ENCODE results near the gene TMEM203.
"Not testable (repeated sequence)": the region's sequence is repeated elsewhere in the genome, so short reads cannot be mapped to it uniquely, and the experiment has no call there.

TMEM203 gene, protein sequence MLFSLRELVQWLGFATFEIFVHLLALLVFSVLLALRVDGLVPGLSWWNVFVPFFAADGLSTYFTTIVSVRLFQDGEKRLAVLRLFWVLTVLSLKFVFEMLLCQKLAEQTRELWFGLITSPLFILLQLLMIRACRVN

DNA sequence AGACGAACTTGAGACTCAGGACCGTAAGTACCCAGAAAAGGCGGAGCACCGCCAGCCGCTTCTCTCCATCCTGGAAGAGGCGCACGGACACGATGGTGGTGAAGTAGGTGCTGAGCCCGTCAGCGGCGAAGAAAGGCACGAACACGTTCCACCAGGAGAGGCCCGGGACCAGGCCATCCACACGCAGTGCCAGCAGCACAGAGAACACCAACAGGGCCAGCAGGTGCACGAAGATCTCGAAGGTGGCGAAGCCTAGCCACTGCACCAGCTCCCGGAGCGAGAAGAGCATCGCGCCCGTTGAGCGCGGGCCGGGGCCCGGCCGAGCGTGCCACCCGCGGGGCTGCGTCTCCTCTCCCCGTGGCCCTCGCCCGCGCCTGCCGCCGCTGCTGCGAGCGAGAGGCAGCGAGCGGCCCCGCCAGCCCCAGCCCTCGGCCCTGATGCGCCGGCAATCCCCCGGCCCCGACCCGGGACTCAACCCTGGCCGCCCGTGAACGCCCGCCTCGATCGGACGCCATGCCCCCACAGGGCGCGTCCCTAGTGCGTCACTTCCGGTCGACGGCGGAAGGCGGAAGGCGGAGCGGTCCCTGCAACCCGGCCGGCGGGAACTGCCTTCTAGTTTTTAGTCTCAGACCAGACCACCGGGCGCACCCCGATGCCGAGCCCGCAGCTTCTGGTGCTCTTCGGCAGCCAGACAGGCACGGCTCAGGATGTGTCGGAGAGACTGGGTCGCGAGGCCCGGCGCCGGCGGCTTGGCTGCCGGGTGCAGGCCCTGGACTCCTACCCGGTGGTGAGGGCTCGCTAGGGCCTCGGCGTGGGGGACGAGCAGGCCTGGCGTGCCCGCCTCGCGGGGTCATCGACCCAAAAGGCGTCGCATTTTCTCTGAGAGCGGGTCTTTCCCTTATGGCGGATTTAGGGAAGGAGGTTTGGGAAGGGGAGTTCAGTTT is at the start of gene TMEM203, which contains the start of gene NDOR1:
TMEM203 (minus strand) TSS at position 523 of the 944 bp plus-strand sequence; CDS start at position 289, 234 bp downstream.
NDOR1 (plus strand) TSS at position 575 of the 944 bp plus-strand sequence; CDS start at position 653, 78 bp downstream.
- DNase-seq (ENCODE audit: low read depth in 3 of 3, low spot score in 1 of 3), result peak; percentile 61 to 94 (median 79)

DNA sequence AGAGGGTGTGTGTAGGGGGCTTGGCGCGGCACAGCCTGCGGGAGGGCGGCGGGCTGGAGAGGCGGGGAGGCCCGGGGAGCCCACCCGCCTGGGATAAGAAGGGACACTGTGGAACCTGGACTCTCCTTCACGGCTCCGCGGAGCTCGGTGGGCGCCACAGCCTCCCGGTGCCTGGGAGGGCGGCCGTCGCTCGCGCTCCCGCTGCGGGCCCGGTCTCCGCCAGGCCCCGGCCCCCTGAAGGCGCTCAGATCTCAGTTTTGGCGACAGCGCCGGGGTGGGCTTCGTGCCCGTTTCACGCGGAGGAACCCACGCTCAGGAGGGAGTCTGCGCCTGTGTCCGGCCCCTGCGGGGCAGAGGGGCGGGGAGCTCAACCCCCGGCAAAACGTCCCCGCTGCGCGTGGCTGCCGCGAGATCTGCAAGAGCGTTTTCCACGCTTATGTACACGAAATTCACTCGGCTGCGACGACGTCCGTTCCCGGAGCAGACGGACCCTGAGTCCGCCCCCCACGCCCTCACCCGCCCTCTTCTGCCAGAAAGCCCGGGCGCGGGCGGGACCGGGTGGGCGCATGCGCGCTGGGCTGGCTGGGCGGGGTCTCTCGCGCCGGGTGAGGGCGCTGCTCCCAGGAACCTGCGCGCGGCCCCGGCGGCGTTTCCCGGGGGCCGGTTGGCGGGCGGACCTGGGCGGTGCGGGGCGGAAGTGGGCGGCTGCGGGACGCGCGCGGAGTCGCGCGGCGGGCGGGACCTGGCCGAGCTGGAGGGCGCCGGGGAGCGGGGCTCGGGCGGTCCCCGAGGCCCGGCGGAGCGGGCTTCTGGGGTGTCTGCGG is 49.4 kb upstream of the TMEM203 start, which contains the start of gene NELFB:
NELFB (plus strand) TSS at position 704 of the 824 bp plus-strand sequence.
- DNase-seq (ENCODE audit: low read depth in 3 of 3, low spot score in 1 of 3), result peak; percentile 90 to 99 (median 96)

DNA sequence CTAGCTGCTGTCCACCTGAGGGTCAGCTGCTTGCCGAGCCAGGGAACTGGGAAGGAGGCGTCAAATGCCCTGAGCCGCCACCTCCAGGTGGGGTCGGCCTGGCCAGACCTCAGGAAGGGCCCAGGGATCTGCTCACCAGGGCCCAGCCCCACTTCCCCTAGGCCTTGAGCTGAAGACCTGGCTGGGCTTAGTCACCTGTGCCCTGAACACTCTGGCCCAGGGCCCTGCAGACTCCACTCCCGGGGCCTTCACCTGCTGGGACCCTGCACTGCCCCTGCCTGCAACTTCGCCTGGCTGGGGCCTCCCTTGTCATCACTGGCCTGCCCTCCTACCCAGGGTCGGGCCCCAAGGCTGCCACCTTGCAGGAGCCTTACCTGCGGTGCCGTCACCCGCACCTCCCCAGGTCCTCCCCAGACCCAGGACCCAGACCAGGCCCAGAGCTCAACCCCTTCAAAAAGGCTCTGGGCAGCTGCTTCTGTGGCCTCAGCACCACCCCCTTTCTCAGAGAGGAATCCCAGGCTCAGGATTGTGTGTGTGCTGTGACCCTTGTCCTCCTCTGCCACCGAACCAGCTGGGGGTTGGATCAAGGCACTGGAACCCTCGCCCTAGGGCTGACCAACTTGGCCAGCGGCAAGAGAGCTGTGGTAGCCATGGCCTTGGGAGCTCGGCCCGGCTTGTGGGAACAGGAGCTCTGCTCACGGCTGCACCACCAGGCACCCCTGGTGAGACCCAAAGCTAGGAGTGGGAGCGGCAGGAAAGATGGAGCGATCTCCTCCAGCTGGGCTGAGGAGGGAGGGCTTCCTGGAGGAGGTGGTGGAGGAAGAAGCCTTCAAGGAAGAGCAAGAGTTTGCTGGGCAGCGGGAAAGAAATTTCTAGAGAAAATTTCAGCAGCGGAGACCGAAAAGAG is 48.5 kb upstream of the TMEM203 start:
- DNase-seq (ENCODE audit: low read depth in 3 of 3, low spot score in 1 of 3), result no peak

DNA sequence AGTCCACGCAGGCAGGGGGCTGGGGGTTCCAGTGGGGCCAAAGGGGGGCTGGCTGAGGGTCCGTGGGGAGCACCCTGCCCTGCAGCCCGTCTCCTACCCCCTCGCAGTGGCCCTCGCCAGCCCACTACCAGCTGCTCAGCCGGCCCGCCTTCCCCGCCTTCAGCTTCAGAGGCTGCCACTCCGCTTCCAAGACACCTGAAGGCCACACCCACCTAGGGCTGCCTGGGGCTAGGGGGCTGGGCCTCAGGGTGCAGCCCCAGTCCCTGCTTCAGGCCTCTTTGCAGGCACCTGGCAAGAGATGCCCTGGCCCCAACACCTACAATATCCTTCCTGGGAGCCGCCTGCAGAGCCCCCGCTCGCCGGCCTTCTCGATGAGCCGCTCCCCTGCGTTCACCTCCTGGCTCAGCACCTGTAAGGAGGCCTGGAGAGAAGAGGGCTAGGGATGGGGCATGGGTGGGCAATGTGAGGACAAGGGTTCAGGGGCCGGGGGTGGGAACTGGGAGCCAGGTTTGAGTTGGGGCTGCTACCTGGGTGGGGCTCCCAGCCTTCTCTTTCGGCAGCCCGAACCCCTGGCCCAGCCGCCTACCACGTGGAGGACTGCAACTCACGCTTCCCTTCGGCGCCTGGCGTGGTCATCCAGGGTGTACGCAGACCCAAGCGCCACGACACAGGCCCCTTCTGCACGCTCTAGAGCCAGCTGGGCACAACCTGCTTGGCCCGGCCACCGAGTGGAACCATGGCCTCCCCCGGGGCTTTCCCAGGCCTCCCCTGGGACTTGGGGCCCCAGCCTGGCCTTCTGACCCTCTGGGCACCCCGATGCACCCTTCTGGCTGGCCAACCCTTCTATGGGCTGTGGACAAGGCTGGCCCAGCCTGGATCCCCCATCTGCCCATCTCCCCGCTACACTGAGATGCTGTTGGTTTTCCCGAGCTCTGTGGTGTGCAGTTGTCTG is 47.4 kb upstream of the TMEM203 start:
- no peak for DNase-seq (ENCODE audit: low read depth in 3 of 3, low spot score in 1 of 3)

DNA sequence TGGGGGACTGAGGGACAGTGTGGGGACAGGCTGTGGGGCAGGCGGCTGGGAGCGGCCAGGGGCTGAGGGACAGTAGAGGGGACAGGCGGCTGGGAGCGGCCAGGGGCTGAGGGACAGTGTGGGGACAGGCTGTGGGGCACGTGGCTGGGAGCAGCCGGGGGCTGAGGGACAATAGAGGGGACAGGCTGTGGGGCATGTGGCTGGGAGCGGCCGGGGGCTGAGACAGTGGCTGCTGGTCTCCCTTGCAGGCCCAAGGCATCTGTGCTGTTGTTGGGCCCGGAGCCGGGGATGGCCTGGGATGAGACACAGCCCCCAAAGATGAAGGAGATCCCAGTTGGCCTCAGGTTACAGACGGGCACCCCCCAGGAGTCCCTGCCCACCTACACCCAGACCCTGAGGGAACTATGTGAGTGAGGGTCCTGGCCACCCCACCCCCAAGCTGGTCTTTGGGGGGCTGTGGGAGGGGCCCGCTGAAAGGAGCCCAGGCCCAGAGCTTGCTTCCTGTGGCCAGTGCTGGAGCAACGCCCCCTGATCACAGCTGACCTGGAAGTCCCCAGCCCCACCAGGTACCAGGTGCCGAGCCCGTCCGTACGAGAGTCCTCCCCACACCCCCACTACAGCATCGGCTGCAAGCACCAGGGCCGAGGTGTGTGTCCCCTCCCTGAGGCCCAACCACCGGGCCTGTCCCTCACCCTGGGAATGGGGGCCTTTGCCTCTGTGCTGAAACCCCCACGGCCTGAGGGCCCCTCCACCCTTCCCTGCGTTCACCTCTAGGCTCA is 46.2 kb upstream of the TMEM203 start:
- no peak for DNase-seq (ENCODE audit: low read depth in 3 of 3, low spot score in 1 of 3)

DNA sequence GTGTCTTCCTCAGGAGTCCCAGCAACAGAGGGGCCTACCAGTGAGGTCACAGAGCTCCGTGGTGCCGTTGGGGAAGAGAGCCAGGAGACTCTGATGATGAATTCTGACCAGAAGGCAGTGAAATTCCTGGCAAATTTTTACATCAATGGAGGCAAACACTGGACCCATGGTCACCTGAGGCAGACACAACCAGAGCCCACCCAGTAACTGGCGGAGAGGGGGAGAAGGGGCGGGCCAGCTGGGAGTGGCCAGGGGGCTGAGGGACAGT is 45.7 kb upstream of the TMEM203 start, which contains the start of gene STPG3:
STPG3 (plus strand) TSS at position 93 of the 268 bp plus-strand sequence; CDS start at position 94, 1 bp downstream.
- DNase-seq (ENCODE audit: low read depth in 3 of 3, low spot score in 1 of 3), result no peak

DNA sequence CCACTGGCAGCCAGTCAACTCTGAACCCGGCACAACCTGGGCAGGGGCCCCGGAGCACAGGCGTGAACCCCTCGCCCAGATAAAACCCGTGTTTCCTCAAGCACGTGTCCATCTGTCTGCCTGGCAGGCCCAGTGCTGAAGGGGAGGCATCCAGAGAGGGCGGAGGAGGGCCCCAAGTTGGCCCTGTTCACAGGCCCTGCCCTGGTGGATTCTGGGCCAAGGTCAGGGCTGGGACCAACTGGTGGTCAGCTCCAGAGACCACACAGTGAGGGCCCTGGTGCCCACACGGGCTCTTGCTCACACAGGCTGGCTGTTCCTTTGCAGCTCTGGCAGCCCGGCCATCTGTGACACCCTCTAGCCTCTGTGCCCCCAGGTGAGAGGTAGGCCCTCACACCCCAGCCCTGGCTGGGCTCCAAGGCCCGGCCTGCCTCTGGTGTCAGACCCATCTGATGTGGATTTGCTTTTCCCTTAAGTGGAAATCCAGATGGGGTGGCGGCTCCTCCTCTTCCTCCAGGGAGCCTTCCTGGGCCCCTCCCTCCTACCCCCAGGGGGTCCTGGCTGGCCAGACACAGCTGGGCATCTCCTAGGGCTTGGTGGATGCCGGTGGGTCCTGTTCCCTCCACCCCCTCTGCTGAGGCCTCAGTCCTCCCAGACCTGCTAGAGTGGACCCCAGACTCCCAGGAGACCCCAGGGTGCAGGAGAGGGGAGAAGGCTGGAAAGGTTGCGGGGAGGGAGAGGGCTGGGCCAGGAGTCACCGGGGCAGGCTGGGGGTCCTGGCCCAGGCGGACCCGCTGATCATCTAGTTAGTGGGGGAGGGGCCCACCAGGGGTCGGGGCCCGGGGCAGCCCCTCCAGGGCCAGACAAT is 45.1 kb upstream of the TMEM203 start:
- DNase-seq (ENCODE audit: low read depth in 3 of 3, low spot score in 1 of 3), result no peak

DNA sequence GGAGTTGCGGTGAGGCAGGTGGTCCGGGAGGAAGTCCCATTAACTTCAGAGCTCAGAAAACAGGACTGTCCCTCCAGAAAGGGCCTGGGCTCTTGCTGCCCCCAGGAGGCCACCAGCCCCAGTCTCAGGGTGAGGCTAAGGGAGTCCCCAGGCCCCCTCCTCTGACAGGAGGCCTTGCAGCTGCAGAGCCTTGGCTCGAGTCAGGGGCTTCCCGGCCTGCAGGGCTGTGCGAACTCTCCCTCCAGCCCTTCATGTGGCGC is 42.4 kb upstream of the TMEM203 start:
- no peak for DNase-seq (ENCODE audit: low read depth in 3 of 3, low spot score in 1 of 3)

DNA sequence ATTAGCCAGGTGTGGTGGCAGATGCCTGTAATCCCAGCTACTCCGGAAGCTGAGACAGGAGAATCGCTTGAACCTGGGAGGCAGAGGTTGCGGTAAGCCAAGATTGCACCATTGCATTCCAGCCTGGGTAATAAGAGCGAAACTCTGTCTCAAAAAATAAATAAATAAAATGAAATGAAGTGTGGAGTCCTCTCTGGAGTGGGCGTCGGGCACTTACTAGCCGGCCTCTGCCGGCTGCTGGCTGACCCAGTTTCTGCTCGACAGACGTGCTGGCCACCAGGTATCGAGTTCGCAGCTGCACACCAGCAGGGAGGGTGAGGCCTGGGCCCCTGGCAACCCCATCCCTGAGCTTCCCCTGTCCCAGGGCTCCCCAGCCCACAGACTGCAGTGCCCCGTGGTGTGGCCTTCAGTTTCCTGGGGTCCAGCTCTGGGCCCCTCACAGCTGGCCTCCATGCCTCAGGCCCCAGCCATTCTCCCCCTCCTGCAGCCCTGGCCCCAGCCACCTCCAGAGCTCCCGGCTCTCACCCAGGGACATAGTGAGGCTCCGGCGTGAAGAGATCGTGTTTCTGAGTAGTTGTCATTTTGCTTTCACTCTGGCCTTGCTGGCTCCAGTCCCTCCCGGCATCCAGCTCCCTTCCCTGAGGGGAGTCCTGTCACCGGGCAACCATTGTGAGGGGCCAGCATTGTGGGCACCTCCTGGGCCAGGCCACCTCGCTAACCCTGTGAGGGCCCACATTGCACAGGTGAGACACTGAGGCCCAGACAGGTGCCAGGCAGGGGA is 41.9 kb upstream of the TMEM203 start:
- no peak for DNase-seq (ENCODE audit: low read depth in 3 of 3, low spot score in 1 of 3)

DNA sequence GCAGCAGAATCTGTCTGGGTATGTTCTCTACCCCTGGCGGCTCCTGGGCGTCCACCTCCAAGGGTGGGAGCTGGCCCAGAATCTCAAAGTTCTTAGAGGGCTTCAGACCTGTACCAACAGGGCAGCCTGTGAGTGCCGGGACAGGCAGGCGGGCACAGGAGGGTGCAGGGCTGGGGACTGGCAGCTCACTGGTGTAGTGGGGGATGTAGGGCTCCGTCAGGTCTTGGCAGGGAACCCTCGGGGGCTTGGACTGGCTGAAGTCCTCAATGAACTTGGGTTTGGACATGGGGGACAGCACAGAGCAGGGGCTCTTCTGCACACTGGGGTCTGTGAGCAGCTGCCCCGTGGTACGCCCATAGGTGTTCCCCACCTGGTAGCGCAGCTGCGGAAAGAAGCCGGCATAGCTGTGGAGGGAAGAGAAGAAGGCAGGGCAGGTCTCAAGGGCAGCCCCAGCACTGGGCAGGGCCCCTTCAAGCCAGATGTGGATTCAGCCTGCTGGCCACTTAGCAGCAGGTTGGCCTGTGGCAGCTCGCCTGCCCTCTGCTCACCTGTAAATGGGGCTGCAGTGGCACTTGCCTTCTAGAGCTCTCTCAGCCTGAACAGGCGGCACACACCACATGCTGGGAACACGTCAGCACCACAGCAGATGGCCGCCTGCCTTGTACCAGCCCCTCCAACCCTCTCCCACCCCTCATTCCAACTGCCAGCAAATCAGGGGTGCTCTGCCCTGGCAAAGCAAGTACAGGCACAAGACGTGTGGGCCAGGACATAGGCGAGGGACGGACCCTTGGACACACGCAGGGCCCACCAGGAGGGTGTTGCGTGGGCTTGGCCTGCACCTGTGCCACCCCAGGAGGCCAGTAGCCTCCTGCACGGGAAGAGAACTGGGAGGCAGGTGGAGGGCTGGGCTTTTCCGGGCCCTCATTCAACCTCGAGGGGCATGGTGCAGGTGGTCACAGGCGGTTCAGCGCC is 40.3 kb upstream of the TMEM203 start:
- no peak for DNase-seq (ENCODE audit: low read depth in 3 of 3, low spot score in 1 of 3)

DNA sequence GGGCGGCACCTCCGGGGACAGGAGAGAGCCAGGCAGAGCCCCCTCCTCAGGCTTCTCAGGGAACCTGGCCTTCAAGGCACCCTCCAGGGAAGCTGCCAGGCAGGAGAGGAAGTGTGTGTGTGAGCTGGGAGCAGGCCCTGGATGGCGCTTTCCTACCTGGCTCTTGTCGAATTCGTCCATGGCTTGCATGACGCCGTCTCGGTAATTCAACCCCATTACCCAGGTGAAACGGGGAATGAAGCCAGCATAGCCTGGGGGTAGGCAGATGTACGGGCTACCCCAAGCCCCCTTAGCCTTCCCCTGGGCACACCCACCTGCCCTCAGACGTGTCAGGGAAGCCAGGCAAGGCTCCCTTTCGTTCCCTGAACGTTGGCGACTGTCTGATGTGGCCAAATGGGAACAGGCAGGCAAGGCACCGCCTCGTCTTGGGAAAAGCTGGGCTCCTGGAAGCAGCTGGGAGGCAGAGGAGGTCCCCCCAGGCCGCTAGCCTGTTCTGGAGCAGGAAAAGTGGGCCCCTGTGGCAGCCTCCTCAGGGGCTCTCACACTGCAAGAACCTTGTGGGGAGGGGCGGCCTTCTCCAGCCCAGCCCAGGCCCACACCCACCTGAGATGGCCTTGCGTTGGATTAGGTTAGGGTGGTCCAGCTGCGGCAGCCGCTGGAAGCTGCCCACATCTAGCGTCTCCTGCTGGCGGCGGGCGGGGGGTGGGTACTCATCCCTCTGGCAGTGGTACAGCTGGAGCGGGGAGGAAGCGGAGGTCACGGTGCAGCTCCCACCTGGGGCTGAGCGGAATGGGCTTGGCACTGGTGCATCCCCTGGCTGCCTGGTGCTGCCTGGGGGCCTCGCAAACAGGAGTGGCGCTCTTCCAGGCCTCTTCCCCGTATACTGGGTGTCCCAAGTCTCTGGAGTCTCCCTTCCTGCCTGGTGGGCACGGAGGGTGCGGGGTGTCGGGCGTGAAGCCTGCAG is 39.3 kb upstream of the TMEM203 start:
- DNase-seq (ENCODE audit: low read depth in 3 of 3, low spot score in 1 of 3), result no peak

DNA sequence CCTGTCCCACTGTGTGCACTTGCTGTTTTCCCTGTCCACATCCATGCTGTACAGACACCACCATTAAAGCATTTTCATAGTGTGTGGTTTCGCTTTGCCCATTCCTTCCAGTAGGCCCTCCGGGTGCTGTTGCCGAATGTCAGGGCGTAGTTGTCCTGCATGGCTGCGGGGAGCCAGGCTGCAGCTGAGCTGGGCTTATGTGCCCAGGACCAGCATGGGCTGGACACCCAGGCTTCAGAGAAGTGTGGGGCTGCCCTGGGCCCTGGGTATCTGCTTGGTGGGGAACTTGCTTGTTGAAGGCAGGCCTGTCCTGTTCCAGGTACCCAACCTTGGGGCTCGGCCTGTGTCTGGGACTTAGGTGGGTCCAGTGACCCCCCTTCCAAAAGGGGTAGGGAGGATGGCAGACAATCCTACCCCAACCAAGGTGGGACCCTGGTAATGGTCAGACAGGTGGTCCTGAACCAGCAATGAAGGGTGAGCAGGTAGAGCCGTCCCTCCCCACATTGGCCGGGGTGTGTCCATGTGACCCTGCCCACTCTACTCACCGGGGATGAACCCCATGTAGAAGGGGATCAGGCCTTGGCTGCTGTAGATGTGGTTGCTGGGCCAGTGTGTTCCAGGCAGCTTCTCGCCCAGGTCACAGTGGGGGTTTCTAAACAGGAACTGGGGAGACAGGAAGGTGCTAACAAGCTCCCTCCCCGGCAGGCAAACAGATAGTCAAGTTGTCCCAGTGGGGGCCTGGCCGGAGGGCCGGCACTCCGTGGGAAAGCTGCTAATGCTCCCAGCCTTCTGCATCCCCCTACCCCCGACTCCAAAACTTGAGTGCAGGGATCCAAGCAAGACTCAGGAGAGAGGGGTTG is 38.4 kb upstream of the TMEM203 start:
- no peak for DNase-seq (ENCODE audit: low read depth in 3 of 3, low spot score in 1 of 3)

DNA sequence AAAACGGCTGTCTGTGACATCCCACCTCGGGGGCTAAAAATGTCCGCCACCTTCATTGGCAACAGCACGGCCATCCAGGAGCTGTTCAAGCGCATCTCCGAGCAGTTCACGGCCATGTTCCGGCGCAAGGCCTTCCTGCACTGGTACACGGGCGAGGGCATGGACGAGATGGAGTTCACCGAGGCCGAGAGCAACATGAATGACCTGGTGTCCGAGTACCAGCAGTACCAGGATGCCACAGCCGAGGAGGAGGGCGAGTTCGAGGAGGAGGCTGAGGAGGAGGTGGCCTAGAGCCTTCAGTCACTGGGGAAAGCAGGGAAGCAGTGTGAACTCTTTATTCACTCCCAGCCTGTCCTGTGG is 37.8 kb upstream of the TMEM203 start:
- not testable (repeated sequence) for DNase-seq (ENCODE audit: low read depth in 3 of 3, low spot score in 1 of 3)
